DOHH2 (cell line): ENCODE data around the gene MACF1.

ENCODE experiments used
- CTCF ChIP-seq: fragments of 200-600 bp; sonication (generic); IDR thresholded peaks from one replicate; pipeline ENCODE4 v1.5.1; 2014; ENCODE audit warnings: antibody characterized with exemption, mild to moderate bottlenecking, low read depth, low read length; ENCODE audit not compliant: poor library complexity, severe bottlenecking
- EZH2phosphoT487 ChIP-seq: fragments of 200-600 bp; sonication (generic); IDR thresholded peaks from 2 replicates; pipeline ENCODE4 v1.6.1; 2017; ENCODE audit warnings: borderline replicate concordance, mild to moderate bottlenecking, antibody characterized with exemption, low read length, moderate library complexity, mixed read lengths

DNA sequence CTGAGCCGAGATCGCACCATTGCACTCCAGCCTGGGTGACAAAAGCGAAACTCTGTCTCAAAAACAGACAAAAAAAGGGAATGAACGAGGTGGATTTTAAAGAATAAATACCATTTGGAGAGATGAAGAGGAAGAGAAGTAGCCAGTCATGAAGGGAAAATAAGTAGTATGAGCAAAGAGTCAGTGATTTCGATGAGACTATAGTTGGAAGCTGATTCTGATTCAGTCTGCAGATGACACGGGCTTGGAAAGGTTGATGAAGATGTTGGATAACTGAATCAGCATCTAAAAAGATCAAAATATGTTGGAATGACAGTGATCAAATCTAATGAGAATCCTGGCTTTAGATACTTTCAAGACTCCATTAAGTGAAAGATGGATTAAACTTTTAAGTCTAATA is 23.8 kb downstream of the MACF1 start:
- TF ChIP-seq CTCF (no peak), EZH2phosphoT487 (no peak)
